Bronchial epithelial cell (primary cell): ENCODE data around the gene PRODH2. TPM values are rescaled to one million over a fixed set of nuclear protein-coding genes. Genes with fewer than 3 reads are reported as not detected.

ENCODE experiments used
- DNase-seq: peaks from one replicate; pipeline ENCODE4 v3.0.0-alpha.2; 2010; ENCODE audit warnings: low read depth
- FAIRE-seq: peaks from 2 replicates; lab custom pipeline; 2011; peaks lifted over from hg19 to GRCh38; lab: Jason Lieb, UNC
- H3K27me3 ChIP-seq: 2 replicates; pipeline ENCODE4 v1.5.1; 2011; ENCODE audit warnings: low read length; ENCODE audit not compliant: control insufficient read depth, insufficient read depth
- H3K36me3 ChIP-seq: 2 replicates; pipeline ENCODE4 v1.5.1; 2011; ENCODE audit warnings: low read length; ENCODE audit not compliant: control insufficient read depth, insufficient read depth
- H3K4me3 ChIP-seq: 2 replicates; pipeline ENCODE4 v1.5.1; 2011; ENCODE audit warnings: mild to moderate bottlenecking, low read depth, low read length, control low read depth
- CTCF ChIP-seq: IDR thresholded peaks from 2 replicates; pipeline ENCODE4 v1.5.1; 2011; ENCODE audit warnings: mild to moderate bottlenecking, moderate library complexity, low read length, control low read depth, inconsistent platforms; ENCODE audit not compliant: insufficient read depth, severe bottlenecking
- total RNA-seq: library from RNA; depleted of rRNA; stranded (reverse); fragments of >200 nt; gene quantifications from 2 replicates; pipeline ENCODE4 v1.2.1, GENCODE V29; 2014

PRODH2 gene
- total RNA-seq, 1 donor from 2014 or later: not detected

- TF ChIP-seq CTCF: no peak
- Histone ChIP-seq H3K4me3 (peak within 1 kb of the TSS; percentile 37), H3K36me3 (peaks cover 19% of the 10 kb centered on the region), H3K27me3 (no peaks in the 10 kb centered on the region)
- no peak for FAIRE-seq
- DNase-seq: no peak
Observed at GRCh38 chr19:35756377-35757230, 56.0 kb downstream of the PRODH2 start, which contains the start of gene HSPB6. HSPB6 (minus strand) TSS chr19:35757029; CDS start chr19:35757008, 21 bp downstream.

DNA sequence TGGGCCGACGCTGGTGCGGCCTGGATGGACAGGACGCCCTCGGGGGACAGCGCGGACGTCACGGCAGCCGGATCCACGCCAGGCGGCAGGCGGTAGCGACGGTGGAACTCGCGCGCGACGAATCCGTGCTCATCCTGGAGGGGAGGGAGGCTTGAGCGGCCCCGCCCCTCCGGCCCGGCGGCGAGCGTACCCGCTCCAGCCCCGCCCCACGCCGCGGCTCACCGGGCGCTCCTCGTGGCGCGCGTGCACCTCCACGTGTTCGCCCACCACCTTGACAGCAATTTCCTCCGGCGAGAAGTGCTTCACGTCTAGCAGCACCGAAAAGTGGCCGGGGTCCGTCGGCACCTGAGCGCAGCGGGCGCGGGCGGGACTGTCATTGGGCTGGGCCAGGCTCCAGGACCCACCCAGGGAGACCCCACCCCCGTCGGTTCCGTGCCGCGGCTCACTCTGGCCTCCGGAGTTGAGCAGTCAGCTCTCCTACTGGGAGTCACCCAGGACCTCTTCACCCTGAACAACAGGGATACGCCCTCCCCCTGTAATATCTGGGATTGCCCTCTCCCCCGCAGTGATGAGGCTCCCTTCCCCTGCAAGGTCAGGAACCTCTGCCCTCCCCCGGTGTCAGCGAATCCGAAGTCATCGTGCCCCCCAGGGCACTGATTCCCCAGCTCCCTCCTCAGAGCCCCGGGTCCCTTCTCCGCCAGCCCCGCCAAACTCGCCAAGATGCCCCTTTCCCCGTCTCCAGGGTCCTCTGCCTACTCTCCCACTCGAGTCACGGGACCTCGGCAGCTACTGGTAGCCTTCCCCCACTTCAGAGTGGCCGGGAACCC, 56.9 kb downstream of the PRODH2 start:
- DNase-seq: no peak
- peaks cover 18% of the 10 kb centered on the region for H3K36me3 ChIP-seq
- no peak for TF ChIP-seq CTCF
- no peaks in the 10 kb centered on the region for H3K27me3 ChIP-seq
- no peak overlapping the region for H3K4me3 ChIP-seq
- FAIRE-seq: no peak

DNA sequence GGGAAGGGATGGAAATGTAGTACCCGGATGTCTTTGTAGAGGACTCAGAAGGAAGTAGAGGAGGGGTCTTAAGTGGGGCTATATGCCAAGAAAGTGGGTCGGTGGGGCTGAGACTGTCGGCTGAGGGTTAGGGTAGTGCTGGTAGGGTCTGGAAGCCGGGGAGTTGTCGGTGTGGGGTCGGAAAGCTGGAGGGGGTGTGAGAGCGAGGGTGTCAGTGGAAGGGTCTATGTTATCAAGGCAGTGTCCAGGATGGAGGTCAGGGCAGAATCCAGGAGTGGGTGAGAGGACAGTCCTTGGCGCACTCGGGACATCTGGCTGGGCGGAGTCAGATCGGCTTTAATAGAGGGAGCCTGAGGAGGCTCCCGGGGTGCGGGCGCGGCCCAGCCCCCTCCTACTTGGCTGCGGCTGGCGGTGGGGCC, 57.5 kb downstream of the PRODH2 start:
- no peak for TF ChIP-seq CTCF
- Histone ChIP-seq H3K36me3 (peaks cover 19% of the 10 kb centered on the region), H3K4me3 (no peak overlapping the region), H3K27me3 (no peaks in the 10 kb centered on the region)
- no peak for FAIRE-seq
- no peak for DNase-seq

- FAIRE-seq (no peak), DNase-seq (no peak)
- Histone ChIP-seq H3K4me3 (no peak overlapping the region), H3K27me3 (no peaks in the 10 kb centered on the region), H3K36me3 (peaks cover 20% of the 10 kb centered on the region)
- no peak for TF ChIP-seq CTCF
Observed at GRCh38 chr19:35754370-35755130, 58.1 kb downstream of the PRODH2 start.

DNA sequence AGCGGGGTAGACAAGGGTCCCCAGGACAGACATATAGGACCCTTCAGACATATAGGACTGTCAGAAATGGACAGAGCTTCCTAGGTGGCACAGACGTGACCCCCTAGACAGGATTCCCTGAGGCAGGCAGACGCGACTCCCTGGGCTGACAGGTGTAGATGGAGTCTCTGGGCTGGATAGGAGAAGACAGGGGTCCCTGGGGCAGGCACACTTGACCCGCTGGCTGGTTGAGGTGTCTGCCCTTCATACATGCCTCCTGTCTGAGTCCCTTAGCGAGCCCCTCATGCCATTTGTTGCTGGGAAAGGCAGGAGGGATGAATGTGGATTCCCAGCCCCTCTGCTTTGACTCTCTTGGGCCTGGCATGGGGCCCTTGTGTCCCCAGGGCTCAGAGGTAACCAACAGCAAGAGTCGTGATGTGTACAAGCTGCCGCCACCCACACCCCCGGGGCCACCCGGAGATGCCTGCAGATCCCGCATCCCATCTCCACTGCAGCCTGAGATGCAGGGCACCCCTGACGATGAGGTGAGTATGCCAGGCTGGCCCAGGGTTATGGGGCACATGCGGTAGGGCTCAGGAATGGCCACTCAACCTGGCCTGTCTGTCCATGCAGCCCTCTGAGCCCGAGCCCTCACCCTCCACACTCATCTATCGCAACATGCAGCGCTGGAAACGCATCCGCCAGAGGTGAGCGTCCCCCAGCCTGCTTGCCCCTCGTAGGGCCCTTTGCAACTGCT, 58.8 kb downstream of the PRODH2 start:
- Histone ChIP-seq H3K4me3 (no peak overlapping the region), H3K27me3 (no peaks in the 10 kb centered on the region), H3K36me3 (peaks cover 18% of the 10 kb centered on the region)
- FAIRE-seq: no peak
- no peak for TF ChIP-seq CTCF
- no peak for DNase-seq
